Epithelial cell of proximal tubule (primary cell): ENCODE measurements around the gene ANXA6. TPM values are rescaled to one million over a fixed set of nuclear protein-coding genes. Genes with fewer than 3 reads are reported as not detected.
A peak's percentile ranks its signal among the peaks of the same experiment; 100 is the strongest.

ENCODE experiments used
- DNase-seq: peaks from one replicate; pipeline ENCODE4 v3.0.0-alpha.2; 2011; ENCODE audit warnings: low read depth
- H3K4me3 ChIP-seq: 2 replicates; pipeline ENCODE4 v1.5.1; 2011; ENCODE audit warnings: low read depth, mild to moderate bottlenecking, low read length
- CTCF ChIP-seq: conservative IDR thresholded peaks from 2 replicates; pipeline ENCODE4 v1.5.1; 2012; ENCODE audit warnings: low read depth, mild to moderate bottlenecking, low read length
- total RNA-seq: library from RNA; depleted of rRNA; stranded (reverse); fragments of >200 nt; gene quantifications from 2 replicates; pipeline ENCODE4 v1.2.3, GENCODE V29; 2015

ANXA6 gene
- total RNA-seq, 1 donor from 2014 or later, result 83.6 TPM

GRCh38 chr5:151173711-151174611 is 16.4 kb upstream of the ANXA6 start:
- no peak overlapping the region for H3K4me3 ChIP-seq
- no peak for TF ChIP-seq CTCF
- DNase-seq, result no peak

- H3K4me3 ChIP-seq, result no peak overlapping the region
- no peak for DNase-seq
- TF ChIP-seq CTCF, result no peak
These were observed 13.9 kb upstream of the ANXA6 start for GRCh38 chr5:151171529-151171928.

GRCh38 chr5:151168602-151169344 is 11.2 kb upstream of the ANXA6 start:
- H3K4me3 ChIP-seq, result no peak overlapping the region
- no peak for DNase-seq
- TF ChIP-seq CTCF, result no peak

- no peak for TF ChIP-seq CTCF
- no peak overlapping the region for H3K4me3 ChIP-seq
- no peak for DNase-seq
These were observed 9.4 kb upstream of the ANXA6 start for GRCh38 chr5:151167022-151167421.

GRCh38 chr5:151164687-151165392 is 7.3 kb upstream of the ANXA6 start:
- peak; percentile 30 for DNase-seq
- peak; percentile 93 for TF ChIP-seq CTCF

GRCh38 chr5:151162776-151163175 is 5.2 kb upstream of the ANXA6 start:
- TF ChIP-seq CTCF, result no peak
- no peak for DNase-seq
- H3K4me3 ChIP-seq, result no peak overlapping the region

More at GRCh38 chr5:151164687-151165392, 7.3 kb upstream of the ANXA6 start:
- no peak overlapping the region for H3K4me3 ChIP-seq
